IMR-90 (cell line): ENCODE data around the gene EDC4.
A peak's percentile ranks its signal among the peaks of the same experiment; 100 is the strongest.

ENCODE experiments used
- CHD1 ChIP-seq: IDR thresholded peaks from 2 replicates; pipeline ENCODE4 v1.6.1; 2012; ENCODE audit warnings: low read depth, low read length, improper control_type of control experiment
- CTCF ChIP-seq: conservative IDR thresholded peaks from 2 replicates; pipeline ENCODE4 v1.5.1; 2012; ENCODE audit warnings: mild to moderate bottlenecking, low read depth, low read length, improper control_type of control experiment
- MAFK ChIP-seq: IDR thresholded peaks from 2 replicates; pipeline ENCODE4 v1.6.1; 2012; ENCODE audit warnings: low read depth, low read length, improper control_type of control experiment
- MXI1 ChIP-seq: IDR thresholded peaks from 2 replicates; pipeline ENCODE4 v1.6.1; 2012; ENCODE audit warnings: low read depth, mild to moderate bottlenecking, low read length, moderate library complexity, borderline replicate concordance
- NFE2L2 ChIP-seq: fragments of 150-350 bp; IDR thresholded peaks from 2 replicates; pipeline ENCODE4 v1.6.1; 2016; ENCODE audit warnings: low read depth, mild to moderate bottlenecking, low read length
- POLR2A ChIP-seq: IDR thresholded peaks from 2 replicates; pipeline ENCODE4 v1.6.1; 2012; ENCODE audit warnings: mild to moderate bottlenecking, low read depth, low read length
- RAD21 ChIP-seq: IDR thresholded peaks from 2 replicates; pipeline ENCODE4 v1.6.1; 2012; ENCODE audit warnings: low read length, improper control_type of control experiment
- USF2 ChIP-seq: fragments of 150-350 bp; IDR thresholded peaks from 2 replicates; pipeline ENCODE4 v1.6.1; 2017; ENCODE audit warnings: mild to moderate bottlenecking, antibody characterized with exemption, low read length, low read depth

- peak; percentile 96 for TF ChIP-seq CTCF
- TF ChIP-seq MAFK: no peak
- TF ChIP-seq POLR2A: peak; percentile 52; the same call in 1 of the 2 replicates
- no peak; the same call in 1 of the 2 replicates for TF ChIP-seq MXI1
- no peak for TF ChIP-seq NFE2L2
- TF ChIP-seq RAD21: peak; percentile 50
- TF ChIP-seq CHD1: no peak
- TF ChIP-seq USF2: peak; percentile 46; the same call in 1 of the 2 replicates
These were observed 30.9 kb upstream of the EDC4 start, which contains the start of gene THAP11 for GRCh38 chr16:67841816-67842508.
